Measurements from ENCODE around the gene VPS26C. TPM values are rescaled to one million over a fixed set of nuclear protein-coding genes. Genes with fewer than 3 reads are reported as not detected.
"Not testable (repeated sequence)": the region's sequence is repeated elsewhere in the genome, so short reads cannot be mapped to it uniquely, and the experiment has no call there.

Gene VPS26C
- 29.3 TPM for polyA plus RNA-seq (ENCODE audit: insufficient read length)

DNA sequence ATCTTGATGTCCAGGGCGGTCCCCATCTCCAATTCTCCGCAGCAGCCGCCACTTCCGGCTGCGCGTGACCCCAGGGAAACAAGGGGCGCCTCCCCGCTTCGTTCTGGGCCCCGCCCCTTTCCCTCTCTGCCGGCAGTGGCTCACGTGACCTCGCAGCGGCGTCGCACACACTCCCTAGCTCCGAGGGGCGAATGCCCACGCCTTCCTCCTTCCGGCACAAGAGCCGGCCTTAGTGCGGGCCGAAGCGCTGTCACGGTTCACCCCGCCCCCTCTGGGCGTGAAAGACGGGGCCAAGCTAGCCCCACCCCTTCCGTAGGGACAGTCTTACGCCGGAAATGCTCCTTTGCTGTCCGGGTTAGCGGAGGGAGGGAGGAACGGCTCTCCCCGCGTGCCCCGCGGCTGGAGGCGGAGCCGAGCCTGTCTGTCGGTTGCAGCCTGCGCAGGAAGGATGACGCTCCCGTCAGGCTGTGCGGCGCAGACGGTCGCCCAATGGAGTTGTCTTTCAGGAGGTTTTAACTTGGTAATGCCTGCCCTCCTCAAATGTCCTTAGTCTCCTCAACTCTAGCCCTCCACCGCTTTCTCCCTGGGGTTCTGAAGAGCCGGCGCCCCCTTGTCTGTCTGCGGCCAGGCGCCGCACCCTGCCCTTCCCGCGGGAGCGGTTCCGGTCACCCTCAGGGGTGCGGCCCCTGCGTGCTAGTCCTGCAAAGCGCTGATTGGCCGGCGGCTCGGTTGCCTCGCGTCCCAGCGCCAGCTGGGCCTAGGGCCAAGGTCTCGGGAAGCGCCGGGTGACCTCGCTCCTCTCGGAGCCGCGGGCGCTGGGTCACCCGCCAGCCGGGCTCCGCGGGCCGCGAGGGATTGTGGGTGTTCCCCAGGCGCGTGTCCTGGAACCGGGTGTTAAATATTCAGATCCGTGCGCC is at the start of gene VPS26C:
Gene VPS26C (minus strand): TSS at position 66 of the 917 bp plus-strand sequence. CDS start 40 bp downstream, at position 26.
- peak; percentile 98 for DNase-seq (ENCODE audit: low read depth)

DNA sequence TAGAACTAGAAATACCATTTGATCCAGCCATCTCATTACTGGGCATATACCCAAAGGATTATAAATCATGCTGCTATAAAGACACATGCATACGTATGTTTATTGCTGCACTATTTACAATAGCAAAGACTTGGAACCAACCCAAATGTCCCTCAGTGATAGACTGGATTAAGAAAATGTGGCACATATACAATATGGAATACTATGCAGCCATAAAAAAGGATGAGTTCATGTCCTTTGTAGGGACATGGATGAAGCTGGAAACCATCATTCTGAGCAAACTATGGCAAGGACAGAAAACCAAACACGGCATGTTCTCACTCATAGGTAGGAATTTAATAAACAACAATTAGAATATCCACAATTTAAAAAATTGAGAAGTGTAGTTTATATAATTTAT is 48.9 kb upstream of the VPS26C start:
- not testable (repeated sequence) for DNase-seq (ENCODE audit: low read depth)

DNA sequence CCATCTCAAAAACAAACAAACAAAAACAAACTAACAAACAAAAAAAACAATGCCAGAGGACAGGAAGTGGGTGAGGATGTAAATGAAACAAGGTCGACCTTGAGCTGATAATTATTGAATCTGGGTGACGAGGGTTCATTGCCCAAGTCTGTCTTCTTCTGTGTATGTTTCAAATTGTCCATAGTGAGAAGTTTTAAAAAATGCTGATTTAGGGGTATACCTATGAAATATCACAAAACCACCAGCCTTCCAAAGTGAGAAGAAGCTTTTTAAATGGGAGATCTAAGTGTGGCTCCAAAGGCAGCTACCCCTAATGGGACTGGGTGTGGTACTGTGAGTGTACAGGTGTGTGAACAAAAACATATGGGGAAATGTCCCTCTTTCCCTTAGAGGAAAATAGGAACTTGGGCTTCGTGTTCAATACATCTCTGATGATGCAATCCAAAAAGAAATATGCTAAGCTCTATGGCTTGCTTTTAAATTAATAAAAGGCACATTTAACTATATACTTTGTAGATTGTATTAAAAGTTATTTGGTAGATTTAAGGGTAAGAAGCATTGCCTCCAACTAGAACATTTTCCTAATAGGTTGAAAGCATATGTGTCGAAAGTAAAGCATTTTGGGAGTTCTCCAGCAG is 33.1 kb upstream of the VPS26C start:
- DNase-seq (ENCODE audit: low read depth) = no peak

DNA sequence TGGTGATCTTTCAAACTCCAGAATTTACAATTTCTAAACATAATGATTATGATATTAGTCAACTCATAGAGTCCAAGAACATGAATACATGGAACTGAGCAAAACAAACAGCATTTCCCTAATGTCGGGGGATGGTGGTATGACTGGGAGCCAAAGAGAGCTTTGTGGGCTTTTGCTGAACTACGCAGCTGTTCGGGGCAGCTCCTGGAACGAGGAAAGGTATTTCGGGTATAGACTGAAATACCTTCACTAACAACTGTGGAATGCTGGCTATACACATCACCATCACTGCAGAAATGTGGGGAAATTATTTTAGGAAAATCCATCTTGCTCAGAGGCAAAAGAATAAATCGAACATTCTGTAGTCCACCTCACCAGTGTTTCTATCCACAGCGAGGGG is 30.2 kb upstream of the VPS26C start:
- no peak for DNase-seq (ENCODE audit: low read depth)

DNA sequence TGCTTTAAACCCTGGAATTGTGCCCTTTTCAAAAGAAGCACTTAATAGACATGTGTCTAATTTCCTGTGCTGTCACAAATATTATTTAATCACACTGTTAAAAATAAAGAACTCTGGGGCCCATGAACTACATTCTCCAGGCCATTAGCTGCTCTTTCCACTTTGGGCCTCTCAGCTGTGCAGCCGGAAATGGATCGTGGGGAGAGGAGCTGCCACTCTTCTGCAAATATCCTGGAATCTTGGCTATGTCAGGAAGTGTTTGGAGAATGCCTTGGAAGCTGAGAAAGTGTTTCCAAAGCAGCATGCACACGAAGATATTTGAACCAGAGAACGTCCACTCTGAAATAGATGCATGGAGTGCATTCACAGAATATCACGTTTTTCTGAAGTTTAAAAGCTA is 27.5 kb upstream of the VPS26C start:
- DNase-seq (ENCODE audit: low read depth) = no peak

DNA sequence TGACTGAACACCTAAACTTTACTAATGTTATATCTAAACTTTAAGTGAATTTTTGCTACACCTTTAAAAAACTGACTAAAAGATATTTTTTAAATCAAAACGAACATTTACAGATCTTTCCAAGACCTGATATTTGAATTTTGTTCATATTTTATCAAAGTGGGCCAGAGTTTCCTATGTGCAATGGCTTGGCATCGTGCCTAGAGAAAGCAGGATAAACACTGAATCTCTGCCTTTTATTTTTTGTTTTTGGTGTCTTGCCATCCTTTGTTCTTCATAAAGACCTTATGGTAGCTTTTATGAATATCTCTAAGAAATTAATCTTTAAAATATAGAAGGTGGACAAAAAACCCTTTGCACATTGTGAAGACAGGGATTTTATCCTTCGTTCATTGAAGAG is 25.8 kb upstream of the VPS26C start:
- peak; percentile 16 for DNase-seq (ENCODE audit: low read depth)

DNA sequence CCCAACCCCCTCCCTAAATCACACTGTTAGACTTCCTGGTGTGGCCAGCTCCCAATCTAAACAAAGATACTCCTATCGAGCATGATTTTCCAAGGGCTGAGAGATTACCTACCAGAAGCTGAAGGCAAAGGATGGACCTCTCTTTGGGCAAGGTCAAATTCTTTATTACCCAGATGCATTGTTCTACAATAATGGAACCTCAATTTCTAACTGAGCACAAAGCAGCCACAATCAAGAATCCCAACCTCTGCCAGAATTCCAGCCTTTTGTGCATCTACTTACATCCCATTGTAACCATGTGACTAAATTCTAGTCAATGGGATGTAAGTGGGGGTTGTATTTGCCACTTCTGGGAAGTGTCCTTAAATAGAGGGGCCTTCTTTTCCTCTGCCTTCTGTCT is 24.9 kb upstream of the VPS26C start:
- no peak for DNase-seq (ENCODE audit: low read depth)

DNA sequence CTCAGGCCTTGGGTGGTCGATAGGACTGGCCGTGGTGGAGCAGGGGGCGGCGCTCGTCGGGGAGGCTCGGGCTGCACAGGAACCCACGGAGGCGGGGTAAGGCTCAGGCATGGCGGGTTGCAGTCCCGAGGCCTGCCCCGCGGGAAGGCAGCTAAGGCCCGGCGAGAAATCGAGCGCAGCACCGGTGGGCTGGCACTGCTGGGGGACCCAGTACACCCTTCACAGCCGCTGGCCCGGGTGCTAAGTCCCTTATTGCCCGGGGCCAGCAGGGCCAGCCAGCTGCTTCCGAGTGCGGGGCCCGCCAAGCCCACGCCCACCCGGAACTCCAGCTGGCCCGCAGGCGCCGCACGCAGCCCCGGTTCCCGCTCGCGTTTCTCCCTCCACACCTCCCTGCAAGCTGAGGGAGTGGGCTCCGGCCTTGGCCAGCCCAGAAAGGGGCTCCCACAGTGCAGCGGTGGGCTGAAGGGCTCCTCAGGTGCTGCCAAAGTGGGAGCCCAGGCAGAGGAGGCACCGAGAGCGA is 16.1 kb upstream of the VPS26C start:
- not testable (repeated sequence) for DNase-seq (ENCODE audit: low read depth)

DNA sequence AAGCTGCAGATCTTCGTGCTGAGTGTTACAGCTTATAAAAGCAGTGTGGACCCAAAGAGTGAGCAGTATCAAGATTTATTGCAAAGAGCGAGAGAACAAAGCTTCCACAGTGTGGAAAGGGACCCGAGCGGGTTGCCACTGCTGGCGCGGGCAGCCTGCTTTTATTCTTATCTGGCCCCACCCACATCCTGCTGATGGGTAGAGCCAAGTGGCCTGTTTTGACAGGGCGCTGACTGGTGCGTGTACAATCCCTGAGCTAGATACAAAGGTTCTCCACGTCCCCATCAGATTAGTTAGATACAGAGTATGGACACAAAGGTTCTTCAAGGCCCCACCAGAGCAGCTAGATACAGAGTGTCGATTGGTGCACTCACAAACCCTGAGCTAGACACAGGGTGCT is 15.5 kb upstream of the VPS26C start:
- DNase-seq (ENCODE audit: low read depth) = not testable (repeated sequence)

DNA sequence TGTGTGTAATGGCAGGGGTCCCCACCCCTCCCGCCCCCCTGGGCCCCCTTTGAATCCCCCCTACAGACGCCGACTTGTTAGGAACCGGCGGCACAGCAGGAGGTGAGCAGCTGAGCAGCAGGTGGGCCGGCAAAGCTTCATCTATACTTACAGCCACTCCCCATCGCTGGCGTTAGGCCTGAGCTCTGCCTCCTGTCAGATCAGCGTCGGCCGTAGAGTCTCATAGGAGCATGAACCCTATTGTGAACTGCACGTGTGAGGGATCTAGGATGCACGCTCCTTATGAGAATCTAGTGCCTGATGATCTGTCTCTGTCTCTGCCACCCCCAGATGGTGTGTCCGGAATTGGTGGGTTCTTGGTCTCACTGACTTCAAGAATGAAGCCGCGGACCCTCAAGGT is 14.9 kb upstream of the VPS26C start:
- DNase-seq (ENCODE audit: low read depth) = no peak

DNA sequence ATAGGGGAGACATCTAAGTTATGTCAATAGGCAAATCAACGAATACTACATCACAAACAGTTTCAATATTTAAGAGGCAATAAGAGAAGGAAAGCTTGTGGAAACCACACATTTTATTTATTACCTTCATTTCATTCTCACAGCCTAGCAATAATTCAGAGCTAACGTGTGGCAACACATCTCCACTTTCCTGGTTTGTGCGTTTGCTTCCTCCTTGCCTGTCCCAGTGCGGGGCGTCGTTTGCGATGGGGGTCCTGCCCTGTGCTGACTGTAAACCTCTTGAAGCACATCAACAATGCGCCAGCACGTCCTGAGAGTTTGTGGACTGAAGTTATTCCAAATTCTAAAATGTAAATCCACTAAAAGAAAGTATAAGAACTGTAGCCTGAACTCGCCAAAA is 14.4 kb upstream of the VPS26C start:
- DNase-seq (ENCODE audit: low read depth) = no peak

DNA sequence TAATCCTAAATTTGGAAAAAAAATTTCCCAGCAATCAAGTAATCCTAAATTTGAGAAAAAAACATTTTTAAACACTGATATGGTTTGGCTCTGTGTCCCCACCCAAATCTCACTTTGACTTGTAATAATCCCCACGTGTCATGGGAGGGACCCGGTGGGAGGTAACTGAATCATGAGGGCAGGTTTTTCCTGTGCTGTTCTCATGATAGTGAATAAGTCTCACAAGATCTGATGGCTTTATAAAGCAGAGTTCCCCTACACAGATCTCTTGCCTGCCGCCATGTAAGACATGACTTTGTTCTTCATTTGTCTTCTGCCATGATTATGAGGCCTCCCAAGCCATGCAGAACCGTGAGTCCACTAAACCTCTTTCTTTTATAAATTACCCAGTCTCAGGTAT is 12.1 kb upstream of the VPS26C start:
- not testable (repeated sequence) for DNase-seq (ENCODE audit: low read depth)

DNA sequence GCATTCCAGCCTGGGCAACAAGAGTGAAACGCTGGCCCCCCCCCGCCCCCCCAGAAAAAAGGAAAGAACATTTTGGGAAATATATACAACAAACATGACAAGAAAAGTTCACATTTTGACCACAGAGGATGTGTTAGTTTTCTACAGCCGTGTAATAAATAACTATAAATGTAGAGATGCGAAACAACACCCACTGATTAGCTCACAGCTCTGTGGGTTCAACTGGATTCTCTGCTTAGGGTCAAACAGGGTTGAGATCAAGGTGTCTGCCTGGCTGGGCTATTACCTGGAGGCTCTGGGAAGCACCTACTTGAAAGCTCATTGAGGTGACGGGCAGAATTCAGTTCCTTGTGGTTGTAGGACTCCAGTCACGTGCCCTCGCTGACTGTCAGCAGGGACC is 11.1 kb upstream of the VPS26C start:
- DNase-seq (ENCODE audit: low read depth) = no peak

DNA sequence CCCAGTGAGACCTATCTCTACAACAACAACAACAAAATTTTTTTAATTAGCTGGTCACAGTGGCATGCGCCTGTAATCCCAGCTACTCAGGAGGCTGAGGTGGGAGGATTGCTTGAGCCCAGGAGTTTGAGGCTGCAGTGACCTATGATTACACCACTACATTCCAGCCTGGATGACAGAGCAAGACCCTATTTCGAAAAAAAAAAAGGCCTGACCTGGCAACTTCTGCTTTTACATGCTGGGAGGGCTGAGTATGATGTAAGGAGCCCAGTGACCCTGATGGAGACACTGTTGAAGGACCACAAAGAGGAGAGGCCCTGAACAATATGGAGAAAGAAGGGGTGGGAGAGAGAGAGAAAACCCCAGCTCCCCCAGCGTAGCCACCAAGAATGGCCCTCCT is 9.2 kb upstream of the VPS26C start:
- DNase-seq (ENCODE audit: low read depth) = no peak

DNA sequence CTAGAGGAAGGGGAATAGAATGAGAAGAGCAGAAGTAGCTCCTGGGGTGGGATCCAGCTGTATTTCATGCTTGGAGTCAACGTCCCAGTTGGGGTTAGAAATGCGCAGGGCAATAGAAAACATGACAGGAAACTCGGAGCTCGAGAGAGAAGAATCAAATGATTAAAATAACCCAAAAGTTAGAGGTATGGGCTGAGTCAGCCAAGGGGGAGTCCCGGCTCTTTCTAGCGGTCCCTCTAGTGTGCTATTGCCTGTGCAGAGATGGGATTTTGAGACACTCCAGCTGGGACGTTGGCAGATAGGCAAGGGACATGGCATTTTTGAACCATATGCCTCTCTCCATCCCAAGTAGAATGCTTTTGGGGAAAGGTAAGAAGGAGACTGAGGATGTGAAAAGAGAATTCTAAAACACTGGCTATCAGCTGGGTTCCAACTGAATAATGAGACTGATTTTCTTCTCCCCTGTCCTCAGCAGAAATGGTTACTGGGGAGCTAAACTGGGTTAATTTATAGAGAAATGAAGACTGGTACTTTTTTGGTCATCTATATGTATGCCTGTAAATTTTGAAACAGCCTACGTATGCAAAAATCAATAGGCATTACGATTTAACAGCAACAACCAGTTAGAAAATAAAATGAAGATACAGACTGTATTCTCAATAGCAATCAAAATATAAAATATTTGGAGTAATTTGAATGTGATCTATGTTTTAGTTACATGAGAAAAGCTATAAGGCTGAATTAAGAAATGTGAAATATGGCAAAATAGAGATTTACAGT is 7.0 kb upstream of the VPS26C start:
- DNase-seq (ENCODE audit: low read depth) = no peak

DNA sequence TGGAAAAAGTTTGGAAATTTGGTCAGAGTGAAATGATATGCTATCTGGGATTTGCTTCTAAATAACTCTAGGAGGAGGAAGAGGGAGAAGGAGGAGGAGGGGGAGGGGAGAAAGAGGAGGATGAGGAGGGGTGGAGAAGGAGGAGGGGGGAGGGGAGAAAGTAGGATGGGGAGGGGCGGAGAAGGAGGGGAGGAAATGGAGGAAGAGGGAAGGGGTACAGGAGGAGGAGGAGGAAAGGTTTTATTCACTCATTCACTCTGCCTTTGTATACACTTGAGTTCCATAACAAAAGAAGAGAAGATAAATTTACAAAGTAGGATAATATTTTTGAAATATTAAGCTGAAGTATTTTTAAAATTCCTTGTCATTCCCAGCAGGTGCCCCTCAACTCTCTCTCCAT is 6.3 kb upstream of the VPS26C start:
- DNase-seq (ENCODE audit: low read depth) = no peak

DNA sequence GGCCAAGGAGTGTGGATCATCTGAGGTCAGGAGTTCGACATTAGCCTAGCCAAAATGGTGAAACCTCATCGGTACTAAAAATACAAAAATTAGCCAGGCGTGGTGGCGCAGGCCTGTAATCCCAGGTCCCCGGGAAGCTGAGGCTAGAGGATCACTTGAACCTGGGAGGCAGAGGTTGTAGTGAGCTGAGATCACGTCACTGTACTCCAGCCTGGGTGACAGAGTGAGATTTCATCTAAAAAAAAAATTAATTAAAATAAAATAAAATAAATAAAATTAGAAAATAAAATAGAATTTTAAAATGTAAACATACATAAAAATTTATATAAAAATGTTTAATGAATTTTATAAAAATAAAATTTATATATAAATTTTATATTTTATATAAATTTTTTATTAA is 5.8 kb upstream of the VPS26C start:
- no peak for DNase-seq (ENCODE audit: low read depth)

DNA sequence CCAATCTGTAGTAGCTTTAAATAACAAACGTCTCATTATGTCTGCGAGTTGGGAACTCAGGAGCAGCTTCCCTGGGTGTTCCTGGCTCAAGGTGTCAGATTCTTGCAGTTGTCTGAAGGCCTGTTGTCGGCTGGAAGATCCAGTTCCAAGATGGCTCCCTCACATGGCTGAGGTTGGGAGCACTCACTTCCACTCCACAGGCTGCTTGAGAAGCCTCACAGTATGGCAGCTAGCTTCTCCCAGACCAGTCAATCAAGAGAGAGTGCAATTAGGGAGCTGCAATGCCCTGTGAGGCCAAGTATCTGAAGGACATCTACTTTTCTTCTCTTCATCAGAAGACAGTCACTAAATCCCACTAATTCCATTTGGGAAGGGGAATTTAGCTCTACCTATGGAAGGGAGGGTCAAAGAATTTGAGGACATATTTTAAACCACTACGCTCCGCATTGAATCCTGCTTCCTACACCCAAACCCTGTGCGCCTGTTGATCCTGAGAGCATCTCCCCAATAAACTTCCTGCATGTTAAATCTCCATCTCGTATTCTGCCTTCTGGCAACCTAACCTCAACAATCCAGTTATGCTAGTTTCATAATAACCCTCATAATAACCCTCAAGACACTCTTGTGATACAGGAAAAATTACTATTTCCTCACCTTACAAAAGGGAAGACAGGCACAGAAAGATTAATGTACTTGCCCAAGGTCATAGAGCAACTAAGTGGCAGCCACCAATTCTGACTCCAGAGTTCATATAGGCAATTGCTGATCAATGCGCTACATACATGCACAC is 3.6 kb upstream of the VPS26C start:
- no peak for DNase-seq (ENCODE audit: low read depth)

DNA sequence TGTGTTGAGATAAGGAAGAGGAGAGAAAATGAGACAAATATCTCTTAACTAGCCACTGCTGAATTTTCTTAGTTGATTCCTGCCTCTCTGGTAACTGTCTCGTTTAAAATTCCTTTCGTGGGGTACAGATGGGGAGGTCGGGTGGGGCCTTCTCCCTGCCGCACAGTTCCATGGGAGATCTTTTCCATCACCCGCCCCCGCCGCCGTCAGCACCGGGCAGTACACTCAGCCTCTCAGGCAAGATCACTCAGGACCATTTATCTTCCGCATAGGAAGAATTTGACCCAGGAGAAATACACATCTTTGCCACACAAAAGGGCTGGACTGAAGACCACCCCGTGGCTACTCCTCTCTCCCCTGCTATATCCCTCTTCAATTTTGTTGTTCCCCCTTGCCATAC is 2.3 kb upstream of the VPS26C start:
- DNase-seq (ENCODE audit: low read depth) = no peak

DNA sequence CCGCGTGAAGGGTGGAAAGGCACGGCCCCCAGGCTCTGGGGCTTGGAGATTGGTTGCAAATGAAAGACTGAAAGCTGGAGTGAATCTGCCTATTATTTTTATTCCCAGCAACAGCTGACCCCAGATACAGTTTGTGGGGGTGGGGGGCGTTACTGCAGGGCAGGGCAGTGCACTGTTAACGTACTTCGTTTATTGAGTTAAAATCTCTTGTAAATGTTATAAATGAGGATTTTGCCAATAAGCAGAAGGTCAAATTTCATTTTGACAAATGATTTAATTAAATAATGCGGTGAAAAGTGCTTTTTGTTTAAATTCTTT is 1.0 kb upstream of the VPS26C start:
- no peak for DNase-seq (ENCODE audit: low read depth)

DNA sequence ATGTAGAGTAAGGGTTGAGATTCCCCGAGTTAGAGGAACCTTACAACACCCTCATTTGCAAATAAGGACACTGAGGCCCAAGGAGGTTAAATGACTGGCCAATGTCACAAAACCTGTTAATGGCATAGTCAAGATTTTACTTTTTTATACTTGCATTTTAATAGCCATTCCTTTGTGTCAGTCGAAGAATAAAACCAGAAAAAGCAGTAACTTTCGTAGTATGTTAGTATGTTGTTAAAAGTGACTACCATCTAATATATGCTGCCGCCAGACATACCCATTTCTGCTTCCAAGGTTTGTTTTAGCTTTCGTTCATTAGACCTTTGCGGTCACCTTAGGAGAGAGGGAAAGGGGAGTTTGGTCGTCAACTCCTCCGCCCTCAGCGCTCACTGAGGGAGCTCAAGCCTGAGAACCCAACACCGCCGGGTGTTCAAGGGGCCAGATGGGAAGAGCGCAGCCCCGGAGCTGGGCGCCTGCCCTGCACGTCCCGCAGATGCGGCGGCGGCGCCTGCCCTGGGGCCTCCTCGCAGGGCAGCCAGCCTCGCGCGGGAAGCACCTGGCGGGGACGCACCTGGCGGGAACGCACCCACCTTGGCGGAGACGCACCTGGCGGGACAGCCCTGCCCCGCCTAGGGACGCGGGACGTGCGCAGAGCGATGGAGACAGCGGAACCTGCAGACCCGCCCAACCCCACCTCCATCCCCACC is 466 bp downstream of the VPS26C start:
- no peak for DNase-seq (ENCODE audit: low read depth)
